ENCODE data around the gene DCUN1D4. TPM values are rescaled to one million over a fixed set of nuclear protein-coding genes. Genes with fewer than 3 reads are reported as not detected.

The DCUN1D4 gene
- 38.1 and 47.3 TPM in 2 replicates for total RNA-seq

GRCh38 chr4:51842554-51843308 lies at the start of gene DCUN1D4:
TSS of gene DCUN1D4 (plus strand) at chr4:51843153. CDS start at chr4:51843243, 90 bp downstream.
- peak; percentile 100 for DNase-seq

GRCh38 chr4:51820443-51821234 lies 22.3 kb upstream of the DCUN1D4 start:
- no peak for DNase-seq

- no peak for DNase-seq
These were observed 17.6 kb upstream of the DCUN1D4 start for GRCh38 chr4:51825341-51825740.

- no peak for DNase-seq
These were observed 12.7 kb upstream of the DCUN1D4 start for GRCh38 chr4:51830156-51830720.

GRCh38 chr4:51831133-51831532 lies 11.8 kb upstream of the DCUN1D4 start:
- DNase-seq: peak; percentile 70

- DNase-seq: no peak
These were observed 9.7 kb upstream of the DCUN1D4 start for GRCh38 chr4:51833236-51833635.

GRCh38 chr4:51835079-51835478 lies 7.9 kb upstream of the DCUN1D4 start:
- no peak for DNase-seq

GRCh38 chr4:51835855-51836254 lies 7.1 kb upstream of the DCUN1D4 start:
- DNase-seq: no peak

- DNase-seq: no peak
These were observed 6.4 kb upstream of the DCUN1D4 start for GRCh38 chr4:51836549-51836948.

- no peak for DNase-seq
These were observed 2.2 kb upstream of the DCUN1D4 start for GRCh38 chr4:51840781-51841180.

GRCh38 chr4:51842167-51842553 lies 793 bp upstream of the DCUN1D4 start:
- DNase-seq: no peak

GRCh38 chr4:51843309-51844152 lies 578 bp downstream of the DCUN1D4 start:
- peak; percentile 74 for DNase-seq

GRCh38 chr4:51844153-51845054 lies 1.5 kb downstream of the DCUN1D4 start:
- peak; percentile 94 for DNase-seq

GRCh38 chr4:51845055-51845426 lies 2.1 kb downstream of the DCUN1D4 start:
- no peak for DNase-seq

- DNase-seq: no peak
These were observed 2.8 kb downstream of the DCUN1D4 start for GRCh38 chr4:51845711-51846110.

GRCh38 chr4:51849430-51849829 lies 6.5 kb downstream of the DCUN1D4 start:
- no peak for DNase-seq

- DNase-seq: no peak
These were observed 7.3 kb downstream of the DCUN1D4 start for GRCh38 chr4:51850294-51850693.

GRCh38 chr4:51851090-51851936 lies 8.4 kb downstream of the DCUN1D4 start:
- DNase-seq: no peak

- no peak for DNase-seq
These were observed 9.0 kb downstream of the DCUN1D4 start for GRCh38 chr4:51851937-51852290.

GRCh38 chr4:51853027-51853682 lies 10.2 kb downstream of the DCUN1D4 start:
- DNase-seq: no peak

All from dermis blood vessel endothelial cell (primary cell).